Raji (cell line): ENCODE measurements around the gene ATP11A.

Experiments used
- POLR2A ChIP-seq: IDR thresholded peaks from 2 replicates; pipeline ENCODE4 v1.6.1; 2011; ENCODE audit warnings: low read depth, low read length, control low read depth; ENCODE audit not compliant: insufficient read depth

The ATP11A gene

GRCh38 chr13:112761701-112762689, 72.2 kb downstream of the ATP11A start:
- no peak for TF ChIP-seq POLR2A

GRCh38 chr13:112762690-112763080, 72.8 kb downstream of the ATP11A start:
- TF ChIP-seq POLR2A = no peak

GRCh38 chr13:112764028-112764427, 74.2 kb downstream of the ATP11A start:
- no peak for TF ChIP-seq POLR2A

GRCh38 chr13:112764864-112765561, 75.2 kb downstream of the ATP11A start:
- no peak for TF ChIP-seq POLR2A

- no peak for TF ChIP-seq POLR2A
Observed at GRCh38 chr13:112765731-112766130, 75.9 kb downstream of the ATP11A start.

GRCh38 chr13:112766336-112766735, 76.5 kb downstream of the ATP11A start:
- TF ChIP-seq POLR2A = no peak

- no peak for TF ChIP-seq POLR2A
Observed at GRCh38 chr13:112767506-112768471, 78.0 kb downstream of the ATP11A start.

- no peak for TF ChIP-seq POLR2A
Observed at GRCh38 chr13:112768795-112769481, 79.1 kb downstream of the ATP11A start.

- TF ChIP-seq POLR2A = no peak
Observed at GRCh38 chr13:112769615-112770014, 79.8 kb downstream of the ATP11A start.

GRCh38 chr13:112770504-112770903, 80.7 kb downstream of the ATP11A start:
- TF ChIP-seq POLR2A = no peak

- TF ChIP-seq POLR2A = no peak
Observed at GRCh38 chr13:112771139-112771876, 81.5 kb downstream of the ATP11A start.

GRCh38 chr13:112771877-112772538, 82.2 kb downstream of the ATP11A start:
- TF ChIP-seq POLR2A = no peak

- no peak for TF ChIP-seq POLR2A
Observed at GRCh38 chr13:112772539-112772909, 82.7 kb downstream of the ATP11A start.

- no peak for TF ChIP-seq POLR2A
Observed at GRCh38 chr13:112772929-112773328, 83.1 kb downstream of the ATP11A start.
